ENCODE measurements around the gene PARP4.
"Not testable (repeated sequence)": the region's sequence is repeated elsewhere in the genome, so short reads cannot be mapped to it uniquely, and the experiment has no call there.

PARP4 gene

GRCh38 chr13:24489721-24490120 is 22.9 kb downstream of the PARP4 start:
- no peak for TF ChIP-seq MYC (IDR thresholded peaks at IDR 0.05; ENCODE audit: low read depth, low read length)
- no peak for DNase-seq (ENCODE audit: low read depth)
- no peak overlapping the region for H3K4me3 ChIP-seq (ENCODE audit: low read depth, low read length)

DNA sequence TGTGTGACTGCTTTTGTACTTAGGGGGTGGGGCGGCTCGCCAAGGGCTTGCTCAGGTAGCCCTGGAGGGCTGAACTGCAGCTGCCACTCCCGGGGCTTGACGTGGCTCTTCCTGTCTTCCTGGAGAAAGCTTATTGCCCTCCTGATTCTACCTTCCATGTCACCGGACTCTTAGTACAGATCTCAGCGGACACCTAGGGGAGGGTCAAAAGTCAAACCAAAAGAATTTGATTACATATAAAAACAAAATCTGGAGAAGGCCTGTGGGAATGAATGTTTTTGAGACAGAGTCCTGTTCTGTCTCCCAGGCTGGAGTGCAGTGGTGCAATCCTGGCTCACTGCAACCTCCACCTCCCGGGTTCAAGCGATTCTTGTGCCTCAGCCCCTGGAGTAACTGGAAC is 24.5 kb downstream of the PARP4 start:
- not testable (repeated sequence) for DNase-seq (ENCODE audit: low read depth); H3K4me3 ChIP-seq (ENCODE audit: low read depth, low read length)

DNA sequence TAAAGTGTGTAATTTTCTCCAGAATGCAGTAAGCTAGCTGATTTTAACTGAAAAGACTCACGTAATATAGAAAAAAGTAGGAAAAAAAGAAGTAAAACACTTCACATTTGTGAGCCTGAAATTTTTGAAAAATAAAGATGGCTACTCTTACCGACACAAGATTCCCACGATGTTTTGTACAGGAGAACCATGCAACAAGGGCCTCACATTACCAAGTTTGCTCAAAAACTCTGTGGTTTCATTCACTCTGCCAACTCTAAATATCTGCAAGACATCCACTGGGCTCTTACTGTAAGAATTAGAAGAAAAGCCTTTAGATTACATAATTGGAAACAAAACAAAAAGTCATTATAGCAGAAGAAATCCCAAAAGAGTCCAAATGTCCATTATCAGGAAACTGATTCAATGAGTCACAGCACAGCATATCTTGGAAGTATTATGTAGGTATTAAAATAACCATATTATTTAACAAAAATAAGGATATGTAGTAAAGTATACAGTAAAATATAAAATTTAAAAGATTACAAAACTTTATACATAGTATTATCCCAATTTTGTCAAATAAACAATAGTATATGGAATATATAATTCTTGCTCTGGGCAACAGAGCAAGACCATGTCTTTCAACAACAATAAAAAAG is 26.4 kb downstream of the PARP4 start:
- DNase-seq (ENCODE audit: low read depth); H3K4me3 ChIP-seq (ENCODE audit: low read depth, low read length): not testable (repeated sequence)

GRCh38 chr13:24473686-24474085 is 38.9 kb downstream of the PARP4 start:
- DNase-seq (ENCODE audit: low read depth) = no peak
- no peak overlapping the region for H3K4me3 ChIP-seq (ENCODE audit: low read depth, low read length)
- no peak for TF ChIP-seq MYC (IDR thresholded peaks at IDR 0.05; ENCODE audit: low read depth, low read length)
- no peak for TF ChIP-seq CTCF (IDR thresholded peaks at IDR 0.05; ENCODE audit: low read depth, low read length)
- no peak for TF ChIP-seq POLR2A (IDR thresholded peaks at IDR 0.05; ENCODE audit: extremely low read depth, insufficient read length)
- TF ChIP-seq MAX (IDR thresholded peaks at IDR 0.05; ENCODE audit: low read depth, low read length) = no peak

GRCh38 chr13:24472129-24472528 is 40.4 kb downstream of the PARP4 start:
- not testable (repeated sequence) for H3K4me3 ChIP-seq (ENCODE audit: low read depth, low read length); DNase-seq (ENCODE audit: low read depth)

DNA sequence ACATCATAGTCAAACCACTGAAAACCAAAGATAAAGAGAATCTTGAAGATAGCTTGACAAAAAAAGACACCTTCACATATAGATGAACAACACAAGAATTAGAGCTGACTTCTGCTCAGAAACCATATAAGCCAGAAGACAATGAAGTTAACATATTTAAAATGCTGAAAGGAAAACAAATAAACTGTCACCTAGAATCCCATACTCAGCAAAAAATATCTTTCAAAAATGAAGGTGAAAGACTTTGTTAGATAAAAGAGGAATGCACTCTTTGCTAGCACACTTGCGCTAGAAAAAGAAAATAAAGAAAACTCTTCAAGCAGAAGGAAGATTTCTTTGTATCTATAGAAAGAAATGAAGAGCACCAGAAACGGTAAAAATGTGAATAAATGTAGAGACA is 49.5 kb downstream of the PARP4 start:
- no peak overlapping the region for H3K4me3 ChIP-seq (ENCODE audit: low read depth, low read length)
- no peak for DNase-seq (ENCODE audit: low read depth)
- no peak for TF ChIP-seq MYC (IDR thresholded peaks at IDR 0.05; ENCODE audit: low read depth, low read length)
- TF ChIP-seq MAX (IDR thresholded peaks at IDR 0.05; ENCODE audit: low read depth, low read length) = no peak
- no peak for TF ChIP-seq CTCF (IDR thresholded peaks at IDR 0.05; ENCODE audit: low read depth, low read length)
- no peak for TF ChIP-seq POLR2A (IDR thresholded peaks at IDR 0.05; ENCODE audit: extremely low read depth, insufficient read length)

DNA sequence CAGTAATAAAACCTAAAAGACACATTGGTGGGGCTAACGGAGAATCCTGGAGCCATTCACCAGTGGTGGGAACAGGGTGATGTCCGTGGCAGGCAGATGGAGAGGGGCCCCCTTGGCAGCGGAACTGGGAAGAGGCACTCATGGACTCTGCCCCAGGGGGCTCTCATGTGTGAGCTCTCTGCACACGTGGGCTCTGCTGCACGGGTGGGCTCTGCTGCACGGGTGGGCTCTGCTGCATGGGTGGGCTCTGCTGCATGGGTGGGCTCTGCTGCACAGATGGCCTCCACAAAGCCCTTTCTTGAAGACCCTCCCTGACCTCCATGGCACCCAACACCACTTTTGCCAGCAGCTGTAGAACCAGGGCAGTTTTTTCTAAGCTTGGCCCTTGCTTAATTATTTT is 52.3 kb downstream of the PARP4 start:
- no peak for DNase-seq (ENCODE audit: low read depth)
- no peak for TF ChIP-seq MYC (IDR thresholded peaks at IDR 0.05; ENCODE audit: low read depth, low read length)
- no peak for TF ChIP-seq MAX (IDR thresholded peaks at IDR 0.05; ENCODE audit: low read depth, low read length)
- no peak for TF ChIP-seq CTCF (IDR thresholded peaks at IDR 0.05; ENCODE audit: low read depth, low read length)
- TF ChIP-seq POLR2A (IDR thresholded peaks at IDR 0.05; ENCODE audit: extremely low read depth, insufficient read length) = no peak
- no peak overlapping the region for H3K4me3 ChIP-seq (ENCODE audit: low read depth, low read length)

DNA sequence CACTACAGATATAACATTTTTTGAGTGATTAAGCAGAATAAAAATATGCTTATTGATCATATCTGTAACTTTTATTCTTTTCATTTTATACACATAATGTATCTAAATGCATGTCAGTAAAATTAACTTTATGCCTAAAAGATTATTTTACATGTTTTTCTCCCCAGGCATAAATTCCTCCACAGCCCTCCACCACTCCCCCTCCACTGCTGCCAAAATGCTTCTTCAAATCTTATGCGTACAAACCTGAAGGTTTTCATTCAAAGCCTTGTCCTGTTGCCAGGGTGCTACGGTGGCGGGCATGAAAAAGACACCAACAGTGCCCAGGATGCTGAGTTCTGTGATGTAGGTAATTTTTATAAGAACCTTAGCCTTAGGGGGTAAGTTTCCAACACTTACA is 52.9 kb downstream of the PARP4 start:
- no peak for DNase-seq (ENCODE audit: low read depth)
- TF ChIP-seq MAX (IDR thresholded peaks at IDR 0.05; ENCODE audit: low read depth, low read length) (no peak), POLR2A (IDR thresholded peaks at IDR 0.05; ENCODE audit: extremely low read depth, insufficient read length) (no peak), MYC (IDR thresholded peaks at IDR 0.05; ENCODE audit: low read depth, low read length) (no peak), CTCF (IDR thresholded peaks at IDR 0.05; ENCODE audit: low read depth, low read length) (no peak)
- H3K4me3 ChIP-seq (ENCODE audit: low read depth, low read length) = no peak overlapping the region
